ENCODE results near the gene PIK3CD.

- TF ChIP-seq KDM5A (IDR thresholded peaks at IDR 0.05; ENCODE audit: low read length) (no peak), EP300 (IDR thresholded peaks at IDR 0.05; ENCODE audit: borderline replicate concordance in 1 of 2, low read depth in 2 of 2, low read length in 2 of 2) (no peak), CHD2 (IDR thresholded peaks at IDR 0.05; ENCODE audit: low read length) (no peak), CTCF (IDR thresholded peaks at IDR 0.05; ENCODE audit: control extremely low read depth in 1 of 3, insufficient read depth in 1 of 3, low read depth in 1 of 3, low read length in 3 of 3) (peak in 2 of 3 experiments; percentile 95 to 99; a peak in 3 of 4 replicates), USF2 (IDR thresholded peaks at IDR 0.05; ENCODE audit: low read length) (no peak), SP4 (IDR thresholded peaks at IDR 0.05; ENCODE audit: low read length) (no peak), BACH1 (IDR thresholded peaks at IDR 0.05; ENCODE audit: low read length) (no peak), HDAC6 (IDR thresholded peaks at IDR 0.05; ENCODE audit: low read depth, low read length) (no peak), POLR2AphosphoS5 (IDR thresholded peaks at IDR 0.05; ENCODE audit: low read depth, low read length) (no peak), HDAC2 (IDR thresholded peaks at IDR 0.05; ENCODE audit: borderline replicate concordance in 1 of 2, low read depth in 2 of 2, low read length in 2 of 2) (no peak), GABPA (IDR thresholded peaks at IDR 0.05; ENCODE audit: borderline replicate concordance, insufficient read depth, low read length) (peak; percentile 66; the same call in 1 of the 2 replicates), MAX (IDR thresholded peaks at IDR 0.05) (0 out of 2 replicates have a peak, but pooled peaks have one; percentile 11), EZH2 (IDR thresholded peaks at IDR 0.05; ENCODE audit: low read depth, low read length, severe bottlenecking) (no peak)
These were observed 73.4 kb downstream of the PIK3CD start for GRCh38 chr1:9724706-9725476.

Data from H1 (cell line).